Hippocampal formation (tissue), 2 donors: ENCODE data around the gene CHD1L.
"Not testable (repeated sequence)": the region's sequence is repeated elsewhere in the genome, so short reads cannot be mapped to it uniquely, and the experiment has no call there.

Experiments used
- DNase-seq, 2 donors: peaks; one replicate each; lab custom pipeline; 2025; lab: John Stamatoyannopoulos, UW

The CHD1L gene

DNA sequence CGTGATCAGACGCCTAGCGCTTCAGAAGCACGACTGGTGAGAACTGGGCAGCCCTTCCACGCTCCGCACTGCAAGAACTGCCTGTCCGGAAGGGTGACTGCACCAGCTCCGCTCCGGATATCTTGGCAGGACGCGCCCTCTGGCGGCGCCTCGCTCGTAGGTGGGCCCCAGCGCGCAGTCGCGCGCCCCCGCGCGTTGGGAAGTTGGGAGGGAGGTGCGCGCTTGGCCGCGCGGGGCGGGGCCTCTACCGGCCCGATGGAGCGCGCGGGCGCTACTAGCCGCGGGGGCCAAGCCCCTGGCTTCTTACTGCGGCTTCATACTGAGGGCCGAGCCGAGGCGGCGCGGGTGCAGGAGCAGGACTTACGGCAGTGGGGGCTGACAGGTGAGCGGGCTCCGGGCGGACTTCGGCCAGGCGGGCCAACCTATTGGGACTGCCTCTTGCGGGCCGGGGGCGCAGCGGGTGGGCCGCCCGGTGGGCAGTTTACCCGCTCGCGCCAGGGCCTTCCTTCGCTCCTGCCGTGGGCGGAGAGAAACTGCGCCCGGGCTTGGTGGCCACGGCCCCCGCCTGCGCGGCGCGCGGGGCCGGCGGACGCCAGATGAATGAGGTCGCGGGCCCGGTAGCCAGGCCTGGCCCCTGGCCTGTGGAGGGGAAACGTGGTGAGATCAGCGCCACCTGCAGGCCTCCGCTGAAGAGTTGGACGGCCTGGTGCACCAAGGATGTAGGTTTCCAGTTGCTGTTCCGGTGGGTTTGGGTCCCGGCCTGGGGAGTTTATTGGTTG is at the start of gene CHD1L:
TSS of gene CHD1L (plus strand) at position 236 of the 779 bp plus-strand sequence. CDS start at position 256, 20 bp downstream.
- peak; percentile 91 to 92 for DNase-seq

DNA sequence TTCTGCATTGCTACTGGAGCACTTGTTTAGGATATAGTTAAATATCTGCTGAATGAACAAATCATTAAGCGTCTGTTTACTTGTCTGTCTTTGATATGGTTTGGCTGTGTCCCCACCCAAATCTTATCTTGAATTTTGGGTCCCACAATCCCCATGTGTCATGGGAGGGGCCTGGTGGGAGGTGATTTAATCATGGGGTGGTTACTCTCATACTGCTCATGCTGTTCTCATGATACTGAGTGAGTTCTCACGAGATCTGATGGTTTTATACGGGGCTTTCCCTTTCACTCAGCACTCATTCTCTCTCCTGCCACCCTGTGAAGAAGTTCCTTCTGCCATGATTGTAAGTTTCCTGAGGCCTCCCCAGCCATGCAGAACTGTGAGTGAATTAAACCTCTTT is 45.2 kb upstream of the CHD1L start:
- DNase-seq, result not testable (repeated sequence)

DNA sequence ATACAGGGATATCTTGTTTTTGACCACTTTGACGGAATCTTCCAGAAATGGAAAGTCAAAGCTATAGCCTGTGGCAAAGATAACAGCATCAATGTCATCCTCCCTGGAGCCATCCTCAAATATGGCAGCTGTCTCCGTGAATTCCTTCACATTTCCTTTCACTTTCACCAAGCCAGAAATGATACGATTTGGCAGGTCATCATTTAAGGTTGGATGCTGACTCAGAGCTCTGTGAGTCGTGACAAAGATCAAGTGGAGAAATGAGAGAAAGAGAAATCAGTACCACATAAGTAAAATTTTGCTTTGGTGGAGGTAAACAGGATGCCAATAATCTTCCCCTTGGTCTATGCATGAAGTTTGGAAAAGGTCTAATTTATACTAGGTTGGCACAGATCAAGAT is 41.2 kb upstream of the CHD1L start:
- no peak for DNase-seq

DNA sequence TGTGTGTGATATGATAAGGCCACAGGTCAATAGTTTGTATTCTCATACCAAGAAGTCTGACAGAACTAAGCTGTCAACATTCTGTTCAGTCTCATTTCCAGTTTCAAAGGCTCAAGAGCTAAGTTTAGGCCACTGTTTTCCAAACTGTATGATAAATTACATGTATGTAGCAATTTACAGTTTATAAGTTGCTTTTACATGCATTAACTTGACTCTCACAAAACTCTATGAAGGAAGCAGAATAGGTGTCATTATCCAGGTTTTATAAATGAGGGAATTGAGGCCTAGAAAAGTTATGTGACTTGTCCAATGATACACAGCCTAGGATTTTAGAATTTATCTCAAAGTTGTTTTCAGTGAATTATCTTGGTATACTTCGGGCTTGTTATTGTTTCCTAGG is 40.7 kb upstream of the CHD1L start:
- DNase-seq, result no peak

DNA sequence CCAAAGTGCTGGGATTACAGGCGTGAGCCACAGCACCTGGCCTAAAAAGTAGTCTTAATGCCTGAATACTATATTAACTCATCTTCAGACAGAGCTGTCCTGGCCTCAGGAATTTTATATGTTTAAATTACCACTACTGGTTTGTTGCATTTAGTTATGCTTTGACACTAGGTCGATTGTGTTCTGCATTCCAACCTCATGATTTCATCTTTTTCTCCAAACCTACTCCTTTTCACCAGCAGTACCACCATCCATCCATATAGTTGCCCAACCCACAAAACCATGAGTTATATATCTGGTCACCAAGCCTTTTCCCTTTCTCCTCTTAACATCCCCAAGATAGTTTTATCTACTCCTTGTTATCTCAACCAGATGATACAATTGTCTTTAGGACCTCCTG is 39.9 kb upstream of the CHD1L start:
- DNase-seq, result no peak

DNA sequence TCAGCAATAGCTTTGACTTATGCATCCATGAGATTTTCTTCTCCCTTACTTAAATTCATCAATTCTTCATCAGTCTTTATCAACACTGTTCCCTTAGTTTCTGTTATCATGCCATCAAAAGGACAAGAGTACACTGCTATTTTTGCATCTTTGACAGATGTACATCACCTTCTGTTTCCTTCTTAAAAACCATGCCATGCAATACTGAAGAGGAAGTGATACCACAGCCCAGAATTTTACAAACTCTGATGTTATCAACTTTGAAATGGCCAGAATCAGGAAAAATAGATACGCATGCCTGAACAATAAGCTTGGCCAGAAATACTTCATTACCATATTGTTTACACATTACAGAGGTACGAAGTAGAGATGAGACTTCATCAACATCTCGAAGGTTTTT is 38.4 kb upstream of the CHD1L start:
- DNase-seq, result no peak

DNA sequence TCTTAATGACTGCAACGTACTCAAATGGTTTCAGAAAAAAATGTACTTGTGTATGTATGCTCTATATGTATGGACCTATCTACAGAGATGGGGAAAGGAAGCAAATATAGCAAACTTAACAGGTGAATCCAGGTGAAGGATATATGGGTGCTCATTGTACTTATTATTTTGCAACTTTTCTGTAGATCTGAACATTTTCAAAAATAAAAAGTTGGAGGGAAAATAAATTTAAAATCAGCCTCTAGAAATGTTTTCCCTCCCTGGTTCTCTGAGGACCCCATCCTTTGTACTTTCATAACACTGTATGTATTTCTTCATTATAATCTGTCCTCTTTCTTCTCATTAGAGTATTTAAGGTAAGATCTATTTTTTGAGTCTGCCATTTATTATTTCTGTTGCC is 35.3 kb upstream of the CHD1L start:
- no peak for DNase-seq

DNA sequence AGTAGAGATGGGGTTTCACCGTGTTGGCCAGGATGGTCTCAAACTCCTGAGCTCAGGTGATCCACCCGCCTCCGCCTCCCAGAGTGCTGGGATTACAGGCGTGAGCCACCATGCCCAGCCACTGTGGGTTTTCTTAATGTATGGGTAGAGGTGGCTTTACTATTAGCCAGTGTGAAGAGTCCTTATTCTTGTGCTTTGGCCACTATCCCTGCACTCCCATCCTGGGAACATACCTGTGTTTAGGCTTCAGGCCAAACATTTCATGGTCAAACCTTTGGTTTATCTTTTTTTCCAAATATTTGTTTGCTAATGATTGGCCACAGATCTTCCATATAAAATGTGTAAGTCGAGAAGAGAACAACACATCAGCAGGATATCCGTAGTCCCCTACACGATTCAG is 33.9 kb upstream of the CHD1L start:
- DNase-seq, result no peak

DNA sequence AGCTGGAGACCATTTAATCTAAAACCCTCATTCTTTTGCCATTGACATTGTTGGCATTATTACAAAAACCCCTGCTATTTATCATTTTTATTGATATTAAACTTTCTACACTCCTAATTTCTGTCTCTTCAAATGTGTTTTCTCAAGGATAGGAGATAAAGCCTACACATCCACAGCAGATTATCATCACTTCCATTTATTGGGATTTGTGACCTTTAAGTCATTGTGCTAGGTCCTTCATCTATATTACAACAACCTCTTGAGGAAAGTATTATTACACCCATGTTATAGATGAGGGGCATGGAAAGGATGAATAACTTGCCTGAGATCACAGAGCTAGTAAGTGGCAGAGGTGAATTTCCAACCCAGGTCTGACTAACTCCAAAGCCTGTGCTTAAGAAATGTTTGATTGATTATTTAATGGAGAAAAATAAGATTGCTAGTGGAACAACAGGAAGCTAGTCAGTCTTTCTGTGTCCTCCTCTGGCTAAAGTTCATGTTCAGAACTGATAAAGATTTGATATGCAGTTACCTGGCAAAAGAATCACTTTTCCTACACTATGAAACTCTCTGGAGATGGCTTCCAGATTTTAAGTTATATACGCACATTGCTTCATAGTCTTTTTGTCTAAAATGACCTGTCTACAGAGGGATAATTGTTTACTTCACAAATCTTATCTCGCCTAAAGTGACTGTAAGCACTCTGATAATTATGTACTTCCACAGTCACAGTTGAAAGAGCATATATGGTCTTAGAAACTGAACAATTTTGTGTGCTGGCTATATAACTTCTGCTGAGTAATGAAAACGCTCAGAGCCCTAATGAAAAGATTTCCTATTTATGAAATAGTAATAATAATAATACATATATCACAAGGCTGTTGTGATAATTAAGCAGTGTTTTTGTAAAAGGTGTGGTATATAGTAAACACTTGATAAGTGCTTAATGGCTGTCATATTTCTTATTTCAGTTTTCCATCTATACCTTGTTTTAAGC is 32.4 kb upstream of the CHD1L start:
- DNase-seq, result no peak

DNA sequence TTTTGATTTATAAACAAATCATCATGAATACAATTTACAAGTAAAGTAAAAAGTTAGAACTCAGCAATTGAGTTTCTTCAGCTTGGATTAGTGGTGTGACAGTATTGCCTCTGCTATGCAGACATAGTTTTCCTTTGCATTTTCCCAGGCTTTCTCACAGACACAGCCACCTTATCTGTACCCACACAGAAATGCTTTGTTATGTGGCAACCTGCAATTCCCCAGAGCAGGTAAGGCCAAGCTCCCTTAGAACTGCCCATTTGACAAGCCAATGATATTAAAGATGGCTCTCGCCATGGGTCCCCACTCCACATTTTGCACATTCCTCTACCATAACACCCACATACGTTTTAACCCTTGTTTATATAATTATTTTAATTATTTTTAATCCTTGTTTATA is 31.5 kb upstream of the CHD1L start:
- DNase-seq, result no peak

DNA sequence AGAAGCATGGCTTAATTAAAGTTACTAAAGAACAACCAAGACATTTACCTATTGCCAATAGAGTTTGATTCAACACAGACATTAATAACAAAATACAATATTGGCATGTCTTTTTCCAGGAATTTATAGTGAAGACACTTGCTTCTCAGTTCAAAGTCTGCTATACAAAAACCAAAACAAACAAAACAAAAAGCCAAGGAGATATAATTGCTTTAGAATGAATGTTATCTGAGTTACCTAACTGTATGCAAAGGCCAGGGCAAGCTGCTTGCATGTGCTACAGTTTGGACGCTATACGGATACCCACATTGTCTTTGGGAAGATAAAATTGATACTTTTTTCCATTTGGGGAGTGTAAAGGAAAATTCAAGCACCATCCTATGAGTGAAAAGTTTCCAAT is 30.9 kb upstream of the CHD1L start:
- no peak for DNase-seq

DNA sequence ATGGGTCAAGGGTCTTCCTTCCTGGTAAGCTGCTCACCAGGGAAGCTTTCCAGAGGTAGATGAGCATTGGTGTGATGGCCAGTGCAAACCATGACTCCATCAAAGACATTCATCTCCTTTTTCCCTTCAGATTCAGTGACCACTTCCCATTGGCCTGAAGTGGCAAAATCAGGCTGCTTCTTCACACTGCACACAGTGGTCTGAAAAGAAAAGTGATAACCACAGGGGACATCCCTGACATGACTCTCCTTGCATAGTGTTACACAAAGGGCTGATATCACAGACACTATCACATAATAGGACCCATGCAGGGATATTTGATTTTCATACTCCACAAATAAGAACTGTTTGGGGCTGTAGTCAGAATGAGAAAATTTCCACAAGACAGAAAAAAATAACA is 29.2 kb upstream of the CHD1L start:
- DNase-seq, result no peak

DNA sequence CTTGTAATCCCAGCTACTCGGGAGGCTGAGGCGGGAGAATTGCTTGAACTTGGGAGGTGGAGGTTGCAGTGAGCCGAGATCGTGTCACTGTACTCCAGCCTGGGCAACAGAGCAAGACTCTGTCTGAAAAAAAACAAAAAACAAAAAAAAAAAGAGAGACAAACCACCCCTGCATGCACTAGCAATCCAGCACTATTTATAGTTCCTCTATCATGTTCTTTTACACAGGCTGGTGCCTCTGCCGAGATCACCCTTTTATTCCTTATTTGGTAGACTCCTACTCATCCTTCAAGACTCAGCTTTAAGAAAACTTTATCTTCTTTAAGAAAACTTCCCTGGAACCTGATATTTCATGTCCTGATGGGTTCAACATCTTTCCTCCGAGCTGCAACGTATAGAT is 28.2 kb upstream of the CHD1L start:
- no peak for DNase-seq

DNA sequence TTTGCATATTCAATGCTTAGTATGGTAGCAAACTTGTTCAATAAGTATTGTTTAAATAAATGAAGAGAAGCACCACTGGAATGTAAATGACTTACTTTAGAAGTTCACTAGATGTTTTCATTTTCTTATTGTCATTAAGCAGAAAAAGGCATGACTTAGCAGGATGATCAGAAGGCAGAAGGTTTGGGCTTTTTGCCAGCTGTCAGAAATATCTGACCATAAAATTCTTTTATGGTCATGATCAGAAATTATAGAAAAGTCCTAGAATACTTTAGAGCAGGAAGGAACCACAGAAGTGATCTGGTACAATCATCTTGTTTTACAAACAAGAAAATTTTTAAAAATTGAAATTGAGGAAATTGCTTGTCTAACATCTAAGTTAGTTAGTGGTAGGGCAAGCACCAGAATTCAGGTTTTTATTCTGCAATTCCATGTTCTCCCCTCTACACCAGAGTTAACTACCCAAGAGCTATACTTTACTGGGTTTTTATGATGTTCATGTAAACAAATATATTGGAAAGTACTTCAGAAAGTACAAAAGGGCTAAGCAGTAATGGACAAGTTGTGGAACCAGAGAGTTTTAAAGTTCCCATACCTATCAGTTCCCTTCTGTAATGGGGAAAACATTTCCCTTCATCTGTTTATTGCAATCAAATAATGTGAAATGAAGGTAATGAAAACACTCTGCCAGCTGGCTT is 27.5 kb upstream of the CHD1L start:
- DNase-seq, result no peak

DNA sequence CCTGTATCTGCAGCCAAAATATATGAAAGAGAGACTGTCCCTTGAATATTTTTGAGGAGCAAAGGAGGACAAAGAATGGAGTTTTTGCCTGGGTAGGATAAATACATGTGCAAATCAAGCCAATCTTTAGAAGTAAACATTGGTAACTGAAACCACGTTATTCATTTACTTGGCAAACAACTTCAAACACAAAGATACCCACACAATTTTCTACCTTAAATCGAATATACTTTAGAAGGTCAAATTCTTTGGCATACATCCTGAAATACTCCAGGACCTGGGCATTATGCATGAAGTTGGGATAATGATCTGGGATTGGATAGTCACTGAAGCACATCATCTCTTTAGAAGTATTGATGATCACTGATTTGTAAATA is 27.0 kb upstream of the CHD1L start:
- no peak for DNase-seq

DNA sequence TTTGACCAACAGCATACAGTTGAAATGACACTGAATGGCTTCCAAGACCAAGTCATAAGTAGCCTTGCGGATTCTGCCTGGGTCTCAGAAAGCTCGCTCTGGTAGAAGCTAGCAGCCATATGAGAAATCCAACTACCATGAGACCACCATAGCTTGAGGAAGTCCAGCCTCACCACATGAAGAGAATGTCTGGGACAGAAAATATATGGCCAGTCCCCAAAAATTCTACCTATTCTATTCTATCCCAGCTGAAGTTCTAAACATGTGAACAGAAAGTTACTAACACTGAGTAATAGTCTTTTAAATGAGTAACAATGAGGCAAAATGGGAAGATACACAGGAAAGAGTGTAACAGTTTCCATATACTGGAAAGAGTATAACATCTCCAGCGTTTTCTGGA is 26.4 kb upstream of the CHD1L start:
- DNase-seq, result no peak

DNA sequence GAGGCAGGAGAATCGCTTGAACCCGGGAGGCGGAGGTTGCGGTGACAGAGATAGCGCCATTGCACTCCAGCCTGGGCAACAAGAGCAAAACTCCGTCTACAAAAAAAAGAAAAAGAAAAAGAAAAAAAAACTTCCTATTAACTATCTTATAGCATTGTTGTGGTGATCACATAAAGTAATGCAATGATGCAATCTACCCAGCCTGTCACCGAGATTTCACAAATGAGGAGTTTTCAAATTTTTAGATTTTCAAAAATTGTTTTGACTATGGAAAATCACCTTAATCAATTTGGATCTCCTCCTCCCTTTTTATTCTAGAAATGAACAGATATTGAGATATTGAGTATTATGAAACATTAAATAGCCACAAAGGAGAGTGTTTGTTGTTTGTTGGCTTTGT is 25.3 kb upstream of the CHD1L start:
- DNase-seq, result no peak

DNA sequence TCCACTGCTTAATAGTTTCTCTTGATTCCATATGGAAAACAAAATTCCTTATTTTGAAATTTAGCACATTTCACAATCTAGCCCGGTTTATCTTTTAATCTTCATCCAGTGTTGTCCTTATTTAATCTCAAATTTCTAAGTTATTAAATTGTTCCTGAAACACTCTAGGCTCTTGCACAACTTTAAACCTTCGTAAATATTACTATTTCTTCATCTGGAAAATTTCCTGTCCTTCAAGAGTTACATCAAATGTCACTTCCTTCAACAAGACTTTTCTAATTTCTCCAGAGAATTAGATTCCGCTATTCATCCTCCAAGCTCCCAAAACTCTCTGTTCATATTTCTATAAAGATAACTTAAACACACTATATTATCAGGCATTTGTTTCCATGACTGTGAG is 23.9 kb upstream of the CHD1L start:
- DNase-seq, result no peak

DNA sequence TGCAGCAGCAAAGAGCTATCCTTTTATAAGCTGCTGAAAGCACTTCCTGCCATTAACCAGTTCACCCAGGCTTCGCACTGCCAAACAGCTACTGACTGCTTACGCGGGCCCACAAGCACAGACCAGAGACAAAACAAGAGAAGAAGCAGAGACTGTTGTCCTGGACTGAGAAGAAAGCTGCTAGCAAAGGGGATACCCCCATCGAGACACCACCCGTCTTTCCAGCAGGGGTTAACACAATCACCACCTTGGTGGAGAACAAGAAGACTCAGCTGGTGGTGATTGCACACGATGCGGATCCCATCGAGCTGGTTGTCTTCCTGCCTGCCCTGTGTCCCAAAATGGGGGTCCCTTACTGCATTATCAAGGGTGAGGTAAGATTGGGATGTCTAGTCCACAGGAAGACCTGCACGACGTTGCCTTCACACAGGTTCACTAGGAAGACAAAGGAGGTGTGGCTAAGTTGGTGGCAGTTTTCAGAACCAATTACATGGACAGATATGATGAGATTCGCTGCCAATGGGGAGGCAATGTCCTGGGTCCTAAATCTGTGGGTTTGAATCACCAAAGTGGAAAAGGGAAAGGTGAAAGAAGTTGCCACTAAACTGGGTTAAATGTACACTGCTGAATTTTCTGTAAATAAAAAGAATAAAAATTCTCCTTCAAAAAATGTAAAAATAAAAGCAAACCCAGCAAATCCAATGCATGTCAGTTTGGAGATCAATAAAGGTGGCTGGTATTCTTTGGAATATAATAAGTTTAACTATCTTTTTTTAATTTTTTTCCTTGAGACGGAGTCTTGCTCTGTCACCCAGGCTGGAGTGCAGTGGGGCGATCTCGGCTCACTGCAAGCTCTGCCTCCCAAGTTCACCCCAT is 18.5 kb upstream of the CHD1L start:
- DNase-seq, result no peak

DNA sequence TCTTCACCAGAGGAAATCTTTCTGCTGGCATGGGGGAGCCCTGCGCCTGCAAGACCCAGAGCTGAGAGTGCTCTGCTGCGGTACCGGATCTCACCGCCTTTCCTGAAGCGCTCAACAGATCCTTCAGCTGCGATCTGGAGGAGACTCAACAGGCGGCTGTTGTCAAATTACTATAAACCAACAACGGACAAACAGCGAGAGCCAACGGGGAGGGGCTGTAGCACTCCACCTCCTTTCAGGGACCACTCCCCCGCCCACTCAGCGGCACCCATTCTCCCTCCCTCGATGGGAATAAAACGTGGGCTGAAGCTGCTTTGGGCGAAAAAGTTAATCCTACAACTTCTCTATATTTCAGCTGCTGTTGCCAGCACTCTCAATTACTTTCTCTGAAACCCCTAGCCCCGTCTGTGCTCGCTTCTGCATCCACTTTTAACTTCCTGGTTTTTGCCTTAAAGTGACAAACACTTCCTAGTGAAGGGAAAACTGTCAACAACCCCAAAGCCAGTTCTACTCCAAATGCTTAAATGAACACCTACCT is 17.2 kb upstream of the CHD1L start, which contains the start of gene FMO5:
TSS of gene FMO5 (minus strand) at position 147 of the 538 bp plus-strand sequence. CDS start 310 bp downstream, outside the sequence.
- DNase-seq, result peak in 1 of 2 donors; percentile 26

DNA sequence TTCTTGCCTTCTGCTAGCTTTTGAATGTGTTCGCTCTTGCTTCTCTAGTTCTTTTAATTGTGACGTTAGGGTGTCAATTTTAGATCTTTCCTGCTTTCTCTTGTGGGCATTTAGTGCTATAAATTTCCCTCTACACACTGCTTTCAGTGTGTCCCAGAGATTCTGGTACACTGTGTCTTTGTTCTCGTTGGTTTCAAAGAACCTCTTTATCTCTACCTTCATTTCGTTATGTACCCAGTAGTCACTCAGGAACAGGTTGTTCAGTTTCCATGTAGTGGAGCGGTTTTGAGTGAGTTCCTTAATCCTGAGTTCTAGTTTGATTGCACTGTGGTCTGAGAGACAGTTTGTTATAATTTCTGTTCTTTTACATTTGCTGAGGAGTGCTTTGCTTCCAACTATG is 11.5 kb upstream of the CHD1L start:
- not testable (repeated sequence) for DNase-seq
